NCI-H2107 treated with DMSO at 0.1 percent for 48 hours (cell line): Measurements from ENCODE around the gene ADAM15.

Source experiments
- DNase-seq: peaks from one replicate; lab custom pipeline; 2025; ENCODE audit not compliant: unreplicated experiment; lab: John Stamatoyannopoulos, UW

The ADAM15 gene

DNA sequence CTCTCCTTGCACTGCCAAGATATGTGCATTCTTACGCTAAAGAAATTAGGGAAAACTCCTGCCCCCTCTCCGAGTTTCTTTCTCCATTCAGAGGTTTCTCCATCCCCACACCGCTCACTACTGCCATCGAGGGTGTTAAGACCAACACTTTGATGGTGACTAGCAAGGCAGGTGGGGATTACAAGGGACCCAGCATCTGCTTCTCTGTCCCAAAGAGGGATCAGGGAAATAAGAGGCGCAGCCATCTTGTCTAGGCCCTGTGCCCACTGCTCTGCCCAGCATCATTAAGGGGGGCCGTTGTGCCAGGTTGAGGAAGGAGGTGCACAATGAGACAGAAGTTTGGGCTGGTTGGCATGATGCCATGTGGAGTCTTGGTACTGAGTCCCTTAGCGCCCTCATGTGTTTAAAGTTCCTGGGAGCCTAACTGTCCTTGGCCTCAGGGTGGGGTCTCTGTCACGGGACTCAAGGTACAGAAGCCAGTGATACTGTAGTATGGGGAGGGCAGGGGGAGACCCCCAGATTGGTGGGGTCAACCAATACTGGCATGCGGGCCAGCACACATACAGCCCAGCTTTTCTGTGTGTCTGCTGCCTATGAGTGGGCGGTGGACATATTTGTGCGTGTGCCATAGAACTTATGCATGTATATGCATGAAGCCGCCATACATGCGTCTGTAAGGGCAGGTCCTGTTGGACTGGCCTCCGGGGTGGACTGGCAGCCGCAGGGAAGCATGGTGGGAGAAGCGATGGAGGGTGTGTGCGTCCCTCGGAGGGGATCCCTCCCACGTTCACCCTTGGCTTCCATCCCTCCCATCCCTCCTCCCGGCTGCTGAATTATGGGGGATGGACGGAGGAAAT, 33.0 kb downstream of the ADAM15 start:
- DNase-seq, result peak; percentile 73

GRCh38 chr1:155084722-155085503, 33.8 kb downstream of the ADAM15 start:
- DNase-seq, result peak; percentile 93

- peak; percentile 4 for DNase-seq
These were observed 34.5 kb downstream of the ADAM15 start for GRCh38 chr1:155085504-155086127.

GRCh38 chr1:155086128-155086741, 35.1 kb downstream of the ADAM15 start:
- DNase-seq, result peak; percentile 9

DNA sequence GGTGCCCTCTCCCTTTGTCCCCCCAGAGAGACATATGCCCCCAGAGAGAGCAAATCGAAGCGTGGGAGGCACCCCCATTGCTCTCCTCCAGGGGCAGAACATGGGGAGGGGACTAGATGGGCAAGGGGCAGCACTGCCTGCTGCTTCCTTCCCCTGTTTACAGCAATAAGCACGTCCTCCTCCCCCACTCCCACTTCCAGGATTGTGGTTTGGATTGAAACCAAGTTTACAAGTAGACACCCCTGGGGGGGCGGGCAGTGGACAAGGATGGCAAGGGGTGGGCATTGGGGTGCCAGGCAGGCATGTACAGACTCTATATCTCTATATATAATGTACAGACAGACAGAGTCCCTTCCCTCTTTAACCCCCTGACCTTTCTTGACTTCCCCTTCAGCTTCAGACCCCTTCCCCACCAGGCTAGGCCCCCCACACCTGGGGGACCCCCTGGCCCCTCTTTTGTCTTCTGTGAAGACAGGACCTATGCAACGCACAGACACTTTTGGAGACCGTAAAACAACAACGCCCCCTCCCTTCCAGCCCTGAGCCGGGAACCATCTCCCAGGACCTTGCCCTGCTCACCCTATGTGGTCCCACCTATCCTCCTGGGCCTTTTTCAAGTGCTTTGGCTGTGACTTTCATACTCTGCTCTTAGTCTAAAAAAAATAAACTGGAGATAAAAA, 35.9 kb downstream of the ADAM15 start:
- no peak for DNase-seq

- peak; percentile 36 for DNase-seq
These were observed 40.2 kb downstream of the ADAM15 start for GRCh38 chr1:155091071-155092051.

GRCh38 chr1:155092131-155092530, 41.0 kb downstream of the ADAM15 start:
- DNase-seq, result no peak

DNA sequence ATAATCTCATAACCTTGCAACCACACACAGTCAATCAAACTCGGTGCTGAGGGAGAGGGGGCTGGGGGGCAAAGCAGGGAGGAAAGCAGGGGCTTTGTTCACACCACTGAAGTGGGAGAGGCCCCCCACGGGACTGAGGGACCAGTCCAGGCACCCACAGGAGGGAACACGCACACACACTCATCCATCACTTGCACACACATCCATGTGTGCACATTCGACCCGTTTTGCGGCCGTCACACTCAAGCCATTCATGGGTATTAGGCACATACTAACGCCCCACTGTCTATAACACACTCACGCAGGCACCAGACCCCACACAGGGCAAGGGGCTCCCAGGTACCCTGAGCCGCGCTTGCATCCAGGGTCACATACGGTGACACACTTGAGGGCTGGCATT, 41.5 kb downstream of the ADAM15 start:
- no peak for DNase-seq

- peak; percentile 65 for DNase-seq
These were observed 43.0 kb downstream of the ADAM15 start for GRCh38 chr1:155093911-155094621.

DNA sequence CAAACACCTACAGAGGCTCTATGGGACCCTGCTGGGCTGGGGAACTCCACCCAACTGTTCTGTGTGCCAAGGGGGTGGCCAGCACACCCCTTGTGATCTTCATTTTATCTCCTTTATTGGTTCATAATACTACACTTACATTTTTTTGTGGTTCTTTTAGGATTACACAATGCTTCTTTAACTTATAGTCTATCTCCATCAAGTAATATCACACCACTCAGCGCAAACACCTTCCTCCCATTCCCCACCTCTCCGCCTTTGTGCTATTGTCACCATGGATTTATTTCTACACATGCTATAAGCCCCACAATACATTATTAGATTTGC, 43.5 kb downstream of the ADAM15 start:
- no peak for DNase-seq

DNA sequence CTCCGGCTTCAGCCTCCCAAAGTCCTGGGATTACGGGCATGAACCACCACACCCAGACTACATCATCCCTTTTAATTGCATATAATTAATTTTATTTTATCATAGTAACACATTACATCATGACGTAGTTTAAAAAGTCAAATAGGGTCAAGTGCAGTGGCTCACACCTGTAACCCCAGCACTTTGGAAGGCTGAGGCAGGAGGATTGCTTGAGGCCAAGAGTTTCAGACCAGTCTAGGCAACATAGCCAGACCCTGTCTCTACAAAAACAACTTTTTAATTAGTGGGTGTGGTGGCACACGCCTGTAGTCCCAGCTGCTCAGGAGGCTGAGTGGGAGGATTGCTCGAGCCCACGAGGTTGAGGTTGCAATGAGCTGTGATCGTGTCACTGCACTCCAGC, 48.2 kb downstream of the ADAM15 start:
- no peak for DNase-seq

DNA sequence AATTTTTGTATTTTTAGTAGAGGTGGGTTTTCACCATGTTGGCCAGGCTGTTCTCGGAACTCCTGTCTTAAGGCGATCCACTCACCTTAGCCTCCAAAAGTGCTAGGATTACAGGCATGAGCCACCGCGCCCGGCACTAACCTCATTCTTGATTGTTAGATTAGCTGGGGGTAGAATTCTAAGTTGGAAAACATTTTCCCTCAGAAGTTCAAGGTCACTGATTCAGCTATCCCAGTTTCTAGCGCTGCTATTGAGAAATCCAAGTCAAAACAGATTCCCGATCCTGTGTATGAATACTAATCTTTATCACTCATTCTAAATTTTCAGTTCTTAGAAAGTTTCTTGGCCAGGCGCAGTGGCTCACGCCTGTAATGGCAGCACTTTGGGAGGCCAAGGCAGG, 52.2 kb downstream of the ADAM15 start:
- DNase-seq, result no peak

DNA sequence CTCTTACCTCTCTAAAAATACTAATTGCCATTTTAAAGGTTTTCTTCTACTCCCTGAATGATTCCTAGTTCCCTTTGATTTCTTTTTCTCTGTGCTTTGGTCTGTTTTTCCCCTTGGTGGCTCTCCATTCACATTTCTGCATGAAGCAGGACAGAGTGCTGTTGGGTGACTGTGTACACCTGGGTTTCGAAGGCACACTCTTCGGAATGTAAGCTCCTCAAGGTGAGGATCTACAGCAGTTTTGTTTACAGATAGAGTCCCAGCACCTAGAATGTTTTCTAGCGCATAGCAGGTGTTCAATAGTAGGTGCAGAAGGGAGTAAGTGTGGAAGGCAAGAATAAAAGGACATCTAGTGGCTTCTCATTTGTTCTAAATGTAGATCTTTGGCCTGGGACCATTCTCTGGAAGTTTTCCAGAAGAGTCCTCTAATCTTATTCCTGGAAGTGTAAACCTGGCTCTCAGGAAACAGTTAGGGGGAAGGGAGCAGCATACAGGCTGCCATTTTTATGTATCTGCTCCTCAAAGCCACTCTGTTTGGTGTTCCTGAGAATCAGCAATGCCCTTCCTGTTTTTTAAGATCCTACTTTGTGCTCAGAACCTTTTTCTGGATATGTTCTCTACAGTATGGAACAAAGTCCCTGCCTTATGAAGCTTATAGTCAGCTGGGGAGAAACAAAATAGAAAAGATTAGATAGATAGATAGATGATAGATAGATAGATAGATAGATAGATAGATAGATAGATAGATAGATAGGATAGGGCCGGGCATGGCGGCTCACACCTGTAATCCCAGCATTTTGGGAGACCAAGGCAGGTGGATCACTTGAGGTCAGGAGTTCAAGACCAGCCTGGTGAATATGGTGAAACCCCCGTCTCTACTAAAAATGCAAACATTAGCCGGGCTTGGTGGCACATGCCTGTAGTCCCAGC, 53.8 kb downstream of the ADAM15 start:
- no peak for DNase-seq

DNA sequence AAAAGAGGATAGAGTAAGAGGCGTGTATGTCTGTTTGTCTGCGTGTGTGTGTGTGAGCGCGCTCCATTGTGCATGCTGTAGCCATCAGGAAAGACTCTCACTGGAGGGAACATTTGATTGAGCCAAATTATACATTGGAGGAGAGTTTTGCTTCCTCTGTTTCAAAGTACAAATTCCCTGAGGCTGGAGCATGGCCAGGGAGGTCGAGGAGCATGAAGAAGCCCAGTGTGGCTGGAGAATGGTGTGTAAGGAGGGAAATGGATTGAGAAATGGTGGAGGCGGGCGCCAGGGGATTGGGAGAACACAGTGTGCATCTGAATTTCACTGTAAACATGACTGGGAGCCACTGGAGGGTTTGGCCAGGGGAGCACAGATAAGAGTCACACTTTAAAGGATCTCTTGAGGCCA, 54.5 kb downstream of the ADAM15 start:
- no peak for DNase-seq

GRCh38 chr1:155106862-155107261, 55.7 kb downstream of the ADAM15 start:
- DNase-seq, result no peak

DNA sequence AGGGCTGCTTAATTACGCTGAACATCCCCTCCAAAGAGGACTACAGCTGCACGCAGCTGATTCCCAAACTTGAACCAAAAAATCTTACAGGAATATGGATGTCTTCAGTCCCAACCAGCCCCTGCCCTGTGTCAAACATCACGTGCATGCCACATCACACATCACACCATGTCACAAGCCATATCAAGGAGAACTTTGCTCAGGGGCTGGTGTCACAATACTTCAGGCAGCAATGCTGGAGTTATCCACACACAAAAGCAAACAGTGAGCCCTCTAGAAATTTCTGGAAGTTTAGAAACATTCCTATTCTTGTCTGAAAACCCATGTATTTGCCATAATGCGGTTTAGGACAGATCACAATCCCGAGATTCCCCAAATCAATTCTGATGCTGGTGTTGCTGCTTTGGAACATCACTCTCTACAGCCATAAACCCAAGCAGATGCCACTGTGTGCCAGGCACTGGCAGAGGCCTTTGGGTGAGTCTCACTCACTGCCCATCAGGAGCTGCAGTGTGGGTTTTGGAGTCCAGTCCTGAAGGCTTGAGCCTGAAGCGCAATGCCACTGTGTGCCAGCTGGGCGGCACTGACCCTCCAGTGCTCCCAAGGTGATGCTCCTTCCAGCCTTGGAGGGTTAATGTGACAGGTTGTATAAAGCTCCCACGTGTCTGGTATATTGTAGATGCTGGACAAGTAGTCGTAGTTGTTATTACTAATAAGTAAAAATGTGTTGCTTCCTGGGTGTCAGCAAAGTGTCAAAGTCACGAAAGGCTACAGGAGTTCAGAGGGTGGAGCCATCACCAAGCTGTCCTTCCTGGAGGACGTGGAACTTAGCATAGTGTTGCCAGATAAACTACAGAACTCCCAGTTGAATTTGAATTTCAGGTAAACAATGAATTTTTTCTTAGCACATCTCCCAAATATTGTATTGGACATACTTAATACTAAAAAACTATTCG, 56.5 kb downstream of the ADAM15 start:
- no peak for DNase-seq

DNA sequence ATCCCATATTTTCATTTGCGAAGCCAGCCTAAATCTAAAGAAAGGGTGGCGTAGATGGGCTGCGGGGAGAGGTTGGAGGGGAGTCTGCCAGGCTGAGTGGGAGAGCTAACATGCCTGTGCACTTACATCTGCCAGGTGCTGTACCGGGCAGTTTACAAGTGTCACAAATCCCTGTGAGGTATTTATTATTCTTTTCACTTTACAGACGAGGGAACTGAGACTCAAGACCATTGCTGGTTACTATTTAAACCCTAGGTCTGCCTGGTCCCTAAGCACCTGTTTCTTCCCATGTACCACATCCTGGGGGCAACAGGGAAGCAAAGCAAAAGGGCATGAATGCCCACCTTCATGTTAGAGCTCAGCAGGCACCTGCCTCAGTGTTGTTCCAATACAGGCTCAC, 57.2 kb downstream of the ADAM15 start:
- DNase-seq, result no peak
